Measurements from ENCODE around the gene PHF12. TPM values are rescaled to one million over a fixed set of nuclear protein-coding genes. Genes with fewer than 3 reads are reported as not detected.

PHF12 gene
- total RNA-seq, 1 experiment from 2014 or later, result 79.1 TPM

GRCh38 chr17:28907709-28908475 lies 43.4 kb downstream of the PHF12 start:
- ChIA-PET CTCF (interaction anchor here (0.5 to 0.8 kb wide), 2 partner anchors 14 to 145 kb away, joined by 3 to 7 read pairs; no protein-coding TSS in a partner anchor), POLR2A (no interaction called here)
- H3K4me3 ChIP-seq (ENCODE audit: low read depth in 2 of 2, low read length in 2 of 2), result no peak overlapping the region

GRCh38 chr17:28906706-28907438 lies 44.4 kb downstream of the PHF12 start:
- ATAC-seq (no peak), DNase-seq (ENCODE audit: low read depth, low spot score) (no peak)
- no peaks in the 10 kb centered on the region for H3K9me3 ChIP-seq (ENCODE audit: control insufficient read depth, insufficient read depth, low read depth, low read length)
- no TSS peak for BruUV-seq (replicated peaks)
- no peak overlapping the region for H3K4me3 ChIP-seq (ENCODE audit: low read depth in 2 of 2, low read length in 2 of 2)
- H3K27me3 ChIP-seq (ENCODE audit: control insufficient read depth, insufficient read depth, low read length), result no peaks in the 10 kb centered on the region
- CTCF ChIA-PET, result no interaction called here
- in situ Hi-C loops (cut with HindIII; ENCODE audit: low pct_unique_long_range_greater_than_20kb, low sequenced_read_pairs), result no loop called here
- POLR2A ChIA-PET, result interaction anchor here (0.6 kb wide), 1 partner anchor 338 kb away, joined by 12 read pairs; no protein-coding TSS in a partner anchor
- no peak overlapping the region for H3K27ac ChIP-seq (ENCODE audit: low read length)
- H3K36me3 ChIP-seq (ENCODE audit: control insufficient read depth, insufficient read depth, low read length), result peaks cover 19% of the 10 kb centered on the region
- H3K4me1 ChIP-seq (ENCODE audit: control insufficient read depth, insufficient read depth, low read length), result peaks cover 3% of the 10 kb centered on the region; the same call in 1 of the 2 replicates
- no peak for TF ChIP-seq TCF7L2 (IDR thresholded peaks at IDR 0.05; ENCODE audit: low read depth, low read length)
- TF ChIP-seq, protein P1, sequence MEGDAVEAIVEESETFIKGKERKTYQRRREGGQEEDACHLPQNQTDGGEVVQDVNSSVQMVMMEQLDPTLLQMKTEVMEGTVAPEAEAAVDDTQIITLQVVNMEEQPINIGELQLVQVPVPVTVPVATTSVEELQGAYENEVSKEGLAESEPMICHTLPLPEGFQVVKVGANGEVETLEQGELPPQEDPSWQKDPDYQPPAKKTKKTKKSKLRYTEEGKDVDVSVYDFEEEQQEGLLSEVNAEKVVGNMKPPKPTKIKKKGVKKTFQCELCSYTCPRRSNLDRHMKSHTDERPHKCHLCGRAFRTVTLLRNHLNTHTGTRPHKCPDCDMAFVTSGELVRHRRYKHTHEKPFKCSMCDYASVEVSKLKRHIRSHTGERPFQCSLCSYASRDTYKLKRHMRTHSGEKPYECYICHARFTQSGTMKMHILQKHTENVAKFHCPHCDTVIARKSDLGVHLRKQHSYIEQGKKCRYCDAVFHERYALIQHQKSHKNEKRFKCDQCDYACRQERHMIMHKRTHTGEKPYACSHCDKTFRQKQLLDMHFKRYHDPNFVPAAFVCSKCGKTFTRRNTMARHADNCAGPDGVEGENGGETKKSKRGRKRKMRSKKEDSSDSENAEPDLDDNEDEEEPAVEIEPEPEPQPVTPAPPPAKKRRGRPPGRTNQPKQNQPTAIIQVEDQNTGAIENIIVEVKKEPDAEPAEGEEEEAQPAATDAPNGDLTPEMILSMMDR (IDR thresholded peaks at IDR 0.05), result no peak
- no peak for TF ChIP-seq SIN3A (IDR thresholded peaks at IDR 0.05; ENCODE audit: borderline replicate concordance, insufficient read depth, low read depth, low read length)
- TF ChIP-seq POLR2AphosphoS5 (IDR thresholded peaks at IDR 0.05; ENCODE audit: low read depth, low read length), result no peak; the same call in 1 of the 2 replicates
- no peak for TF ChIP-seq REST (IDR thresholded peaks at IDR 0.05; ENCODE audit: insufficient read depth in 1 of 2, low read depth in 2 of 2, low read length in 1 of 2)
- intact Hi-C loops (cut with micrococcal nuclease; ENCODE audit: unreplicated experiment), result loop anchor here (10.0 kb wide), 2 partner anchors 62 to 182 kb away; partner anchors contain the start of genes FAM222B, NEK8 and TLCD1

More at GRCh38 chr17:28907709-28908475, 43.4 kb downstream of the PHF12 start:
- BruUV-seq (replicated peaks), result no TSS peak
- no peaks in the 10 kb centered on the region for H3K27me3 ChIP-seq (ENCODE audit: control insufficient read depth, insufficient read depth, low read length)
- no peaks in the 10 kb centered on the region for H3K4me1 ChIP-seq (ENCODE audit: control insufficient read depth, insufficient read depth, low read length)
- no peaks in the 10 kb centered on the region for H3K9me3 ChIP-seq (ENCODE audit: control insufficient read depth, insufficient read depth, low read depth, low read length)
- intact Hi-C loops (cut with micrococcal nuclease; ENCODE audit: unreplicated experiment) (loop anchor here (10.0 kb wide), 2 partner anchors 63 to 183 kb away; partner anchors contain the start of genes FAM222B, NEK8 and TLCD1), in situ Hi-C loops (cut with HindIII; ENCODE audit: low pct_unique_long_range_greater_than_20kb, low sequenced_read_pairs) (no loop called here)
- ATAC-seq (no peak), DNase-seq (ENCODE audit: low read depth, low spot score) (no peak)
- TF ChIP-seq, protein P1 (IDR thresholded peaks at IDR 0.05), result no peak
- TF ChIP-seq TCF7L2 (IDR thresholded peaks at IDR 0.05; ENCODE audit: low read depth, low read length) (no peak), POLR2AphosphoS5 (IDR thresholded peaks at IDR 0.05; ENCODE audit: low read depth, low read length) (0 out of 2 replicates have a peak, but pooled peaks have one; percentile 24), SIN3A (IDR thresholded peaks at IDR 0.05; ENCODE audit: borderline replicate concordance, insufficient read depth, low read depth, low read length) (no peak)
- peaks cover 24% of the 10 kb centered on the region for H3K36me3 ChIP-seq (ENCODE audit: control insufficient read depth, insufficient read depth, low read length)
- H3K27ac ChIP-seq (ENCODE audit: low read length), result no peak overlapping the region
